HG02938 (cell line): Measurements from ENCODE around the gene SLC5A1.

Source experiments
- ATAC-seq: cut with Tn5 transposase; IDR thresholded peaks from one replicate; pipeline ENCODE4 v1.9.1; 2021; ENCODE audit warnings: mild to moderate bottlenecking, moderate library complexity; ENCODE audit not compliant: unreplicated experiment

SLC5A1 gene

GRCh38 chr22:32042924-32043323 lies at the start of gene SLC5A1:
SLC5A1 (plus strand) TSS chr22:32043261; CDS start chr22:32043282, 21 bp downstream.
- no peak for ATAC-seq

GRCh38 chr22:31995046-31995445 lies 48.0 kb upstream of the SLC5A1 start:
- no peak for ATAC-seq

- no peak for ATAC-seq
These were observed 47.3 kb upstream of the SLC5A1 start for GRCh38 chr22:31995807-31996206.

GRCh38 chr22:31998784-31999385 lies 44.2 kb upstream of the SLC5A1 start:
- ATAC-seq, result no peak

- no peak for ATAC-seq
These were observed 42.9 kb upstream of the SLC5A1 start for GRCh38 chr22:32000181-32000580.

GRCh38 chr22:32005453-32005852 lies 37.6 kb upstream of the SLC5A1 start:
- no peak for ATAC-seq

GRCh38 chr22:32013200-32013599 lies 29.9 kb upstream of the SLC5A1 start:
- no peak for ATAC-seq

- ATAC-seq, result no peak
These were observed 27.0 kb upstream of the SLC5A1 start for GRCh38 chr22:32016081-32016480.

- ATAC-seq, result no peak
These were observed 25.0 kb upstream of the SLC5A1 start for GRCh38 chr22:32018056-32018455.

GRCh38 chr22:32020117-32020516 lies 22.9 kb upstream of the SLC5A1 start:
- no peak for ATAC-seq

GRCh38 chr22:32021716-32022115 lies 21.3 kb upstream of the SLC5A1 start:
- no peak for ATAC-seq

- no peak for ATAC-seq
These were observed 19.7 kb upstream of the SLC5A1 start for GRCh38 chr22:32023251-32023827.

- no peak for ATAC-seq
These were observed 18.3 kb upstream of the SLC5A1 start for GRCh38 chr22:32024796-32025195.

GRCh38 chr22:32030518-32031247 lies 12.4 kb upstream of the SLC5A1 start:
- ATAC-seq, result no peak

GRCh38 chr22:32031466-32031865 lies 11.6 kb upstream of the SLC5A1 start:
- no peak for ATAC-seq

GRCh38 chr22:32034275-32034674 lies 8.8 kb upstream of the SLC5A1 start:
- no peak for ATAC-seq

- no peak for ATAC-seq
These were observed 5.8 kb upstream of the SLC5A1 start for GRCh38 chr22:32037236-32037635.

- ATAC-seq, result no peak
These were observed 2.6 kb upstream of the SLC5A1 start for GRCh38 chr22:32040324-32040904.

- ATAC-seq, result no peak
These were observed 330 bp downstream of the SLC5A1 start for GRCh38 chr22:32043391-32043790.

GRCh38 chr22:32044477-32044876 lies 1.4 kb downstream of the SLC5A1 start:
- ATAC-seq, result no peak

GRCh38 chr22:32044913-32045312 lies 1.9 kb downstream of the SLC5A1 start:
- ATAC-seq, result no peak

GRCh38 chr22:32048069-32048468 lies 5.0 kb downstream of the SLC5A1 start:
- ATAC-seq, result no peak
